K562 (cell line): ENCODE results near the gene MAN1A1. TPM values are rescaled to one million over a fixed set of nuclear protein-coding genes. Genes with fewer than 3 reads are reported as not detected.
A peak's percentile ranks its signal among the peaks of the same experiment; 100 is the strongest.

Experiments used
- ATF3 ChIP-seq, 2 experiments: fragments of 450-650 bp in 1 of 2; sonication (generic) in 1 of 2; formaldehyde crosslinking in 1 of 2; IDR thresholded peaks in 1 of 2; conservative IDR thresholded peaks in 1 of 2; 2 replicates each; pipeline versions ENCODE4 v1.6.1 to v1.8.1; 2016 to 2023; ENCODE audit warnings: mild to moderate bottlenecking in 2 of 2, moderate library complexity in 2 of 2, inconsistent platforms in 1 of 2, missing genetic modification reagents in 1 of 2
- CBX8 ChIP-seq: fragments of 200-600 bp; sonication (generic); IDR thresholded peaks from 2 replicates; pipeline ENCODE4 v1.6.1; 2012; ENCODE audit warnings: borderline replicate concordance, mixed run types, low read depth, mild to moderate bottlenecking, moderate library complexity, mixed read lengths, low read length, control low read depth, inconsistent platforms; ENCODE audit not compliant: poor library complexity, severe bottlenecking; ENCODE audit errors: extremely low read depth
- CREB5 ChIP-seq: fragments of 250-450 bp; sonication (Bioruptor Pico); IDR thresholded peaks from 2 replicates; pipeline ENCODE4 v1.5.0; 2020; ENCODE audit warnings: mild to moderate bottlenecking
- E2F4 ChIP-seq: sonication (generic); formaldehyde crosslinking; IDR thresholded peaks from 2 replicates; pipeline ENCODE4 v1.8.0; 2022; ENCODE audit warnings: mild to moderate bottlenecking, low read depth, missing genetic modification reagents
- JUN ChIP-seq, 2 experiments: sonication (generic) in 1 of 2; formaldehyde crosslinking in 1 of 2; IDR thresholded peaks; 2 replicates each; pipeline versions ENCODE4 v1.6.1 to v1.8.0; 2012 to 2022; ENCODE audit warnings: borderline replicate concordance in 2 of 2, mild to moderate bottlenecking in 2 of 2, improper control_type of control experiment in 1 of 2, low read depth in 1 of 2, low read length in 1 of 2, missing genetic modification reagents in 1 of 2
- KLF13 ChIP-seq: fragments of 450-650 bp; IDR thresholded peaks from 2 replicates; pipeline ENCODE4 v1.6.1; 2016; ENCODE audit warnings: missing genetic modification characterization, low read depth, mild to moderate bottlenecking, missing compliant biosample characterization, moderate library complexity, borderline replicate concordance
- MCM7 ChIP-seq, 2 experiments: fragments of 450-650 bp; IDR thresholded peaks; 2 replicates each; pipeline ENCODE4 v1.6.1; 2016 to 2018
- MYNN ChIP-seq, 2 experiments: sonication (generic); formaldehyde crosslinking in 1 of 2; IDR thresholded peaks; 2 replicates each; pipeline versions ENCODE4 v1.5.0 to v1.6.1; 2016 to 2020; ENCODE audit warnings: antibody characterized with exemption in 1 of 2, missing genetic modification reagents in 1 of 2
- NFE2 ChIP-seq: IDR thresholded peaks from 2 replicates; pipeline ENCODE4 v1.6.1; 2014; ENCODE audit warnings: antibody characterized with exemption, low read depth
- NR3C1 ChIP-seq: sonication (generic); formaldehyde crosslinking; IDR thresholded peaks from 2 replicates; pipeline ENCODE4 v1.8.1; 2022; ENCODE audit warnings: missing genetic modification reagents
- POLR2A ChIP-seq: fragments of 450-650 bp; conservative IDR thresholded peaks from 2 replicates; pipeline ENCODE4 v1.6.1; 2016
- POLR2AphosphoS5 ChIP-seq: IDR thresholded peaks from 2 replicates; pipeline ENCODE4 v1.6.1; 2011; ENCODE audit warnings: mild to moderate bottlenecking, low read depth, low read length, moderate library complexity; ENCODE audit not compliant: control insufficient read depth, insufficient read depth
- PTRF ChIP-seq: fragments of 450-650 bp; IDR thresholded peaks from 2 replicates; pipeline ENCODE4 v1.6.1; 2016; ENCODE audit warnings: mild to moderate bottlenecking, missing genetic modification characterization, missing compliant biosample characterization
- RCOR1 ChIP-seq, 2 experiments: IDR thresholded peaks; 2 replicates each; pipeline ENCODE4 v1.6.1; 2012; ENCODE audit warnings: low read depth in 2 of 2, low read length in 2 of 2, borderline replicate concordance in 1 of 2, improper control_type of control experiment in 1 of 2
- TARDBP ChIP-seq: fragments of 450-650 bp; IDR thresholded peaks from 2 replicates; pipeline ENCODE4 v1.6.1; 2016
- TBP ChIP-seq: optimal IDR thresholded peaks from 2 replicates; pipeline ENCODE3; 2011; ENCODE audit warnings: low read depth, low read length, improper control_type of control experiment
- TCF7 ChIP-seq: sonication (generic); IDR thresholded peaks from 2 replicates; pipeline ENCODE4 v1.6.1; 2016; ENCODE audit warnings: antibody characterized with exemption, borderline replicate concordance
- ZNF165 ChIP-seq: fragments of 250-450 bp; sonication (Bioruptor Pico); IDR thresholded peaks from 2 replicates; pipeline ENCODE4 v1.4.0; 2020; ENCODE audit warnings: borderline replicate concordance
- ZNF347 ChIP-seq: fragments of 450-650 bp; formaldehyde crosslinking; IDR thresholded peaks from 2 replicates; pipeline ENCODE4 v1.4.0; 2020; ENCODE audit warnings: low read depth, mild to moderate bottlenecking, moderate library complexity
- ZNF431 ChIP-seq: sonication (generic); formaldehyde crosslinking; IDR thresholded peaks from 2 replicates; pipeline ENCODE4 v1.8.0; 2022; ENCODE audit warnings: mild to moderate bottlenecking, missing genetic modification reagents
- ZNF717 ChIP-seq: fragments of 250-450 bp; sonication (Bioruptor Pico); IDR thresholded peaks from 2 replicates; pipeline ENCODE4 v1.5.0; 2021
- polyA plus RNA-seq, 8 experiments: library from polyadenylated mRNA; depleted of rRNA in 4 of 8; stranded (reverse) in 5 of 8; unstranded in 3 of 8; fragments of >200 nt; fragmentation: Nextera tagmentation in 2 of 8; fragmentation: Illumina TruSeq in 1 of 8; extraction: Ambion mirVana in 2 of 8; extraction: Trizol in 1 of 8; gene quantifications; 2 replicates each; pipeline versions ENCODE4 v1.2.1 to v1.2.3, GENCODE V29; 2011 to 2014; ENCODE audit warnings: inconsistent platforms in 1 of 8, missing spikeins in 1 of 8
- total RNA-seq, 7 experiments: library from RNA; depleted of rRNA in 6 of 7; stranded (reverse); fragments of >200 nt in 6 of 7; fragmentation: Illumina TruSeq in 2 of 7; extraction: Trizol in 2 of 7; gene quantifications; 2 replicates each; pipeline versions ENCODE4 v1.2.1 to v1.2.3, GENCODE V29; 2011 to 2021; ENCODE audit warnings: low replicate concordance in 1 of 7
- TF ChIP-seq, protein P1 (sequence below), 2 experiments: fragments of 450-650 bp; IDR thresholded peaks; 2 replicates each; pipeline ENCODE4 v1.6.1; 2016
- TF ChIP-seq, protein P2 (sequence below): fragments of 450-650 bp; formaldehyde crosslinking; IDR thresholded peaks from 2 replicates; pipeline ENCODE4 v1.4.0; 2020; ENCODE audit warnings: mild to moderate bottlenecking

Gene MAN1A1
- total and polyA plus RNA-seq, 9 of the 15 experiments (the other 6 are each of a cell fraction or from before 2014, with no cell fraction given) = 24.5 to 78.4 (median 59.7) TPM

GRCh38 chr6:119324718-119325117 lies 24.8 kb downstream of the MAN1A1 start (continued):
- TF ChIP-seq CBX8 (no peak), TBP (no peak), CREB5 (CRISPR knock-in tag) (no peak), ZNF347 (CRISPR knock-in tag) (no peak), ATF3 (IDR thresholded peaks at IDR 0.05) (no peak), ATF3 (CRISPR knock-in tag; conservative IDR thresholded peaks at IDR 0.05) (no peak), KLF13 (tag) (no peak), NFE2 (0 out of 2 replicates have a peak, but pooled peaks have one; percentile 16), RCOR1 (IDR thresholded peaks at IDR 0.05; ENCODE audit: borderline replicate concordance in 1 of 2, low read depth in 2 of 2, low read length in 2 of 2) (peak in 1 of 2 experiments; percentile 88; a peak in 3 of 4 replicates), POLR2AphosphoS5 (peak; percentile 96), ZNF717 (CRISPR knock-in tag) (no peak), ZNF431 (CRISPR knock-in tag) (no peak), ZNF165 (no peak), JUN (IDR thresholded peaks at IDR 0.05; ENCODE audit: borderline replicate concordance, low read depth, low read length) (0 out of 2 replicates have a peak, but pooled peaks have one; percentile 37), JUN (CRISPR knock-in tag; IDR thresholded peaks at IDR 0.05; ENCODE audit: borderline replicate concordance) (no peak), NR3C1 (CRISPR knock-in tag) (no peak), MCM7 (IDR thresholded peaks at IDR 0.05) (no peak), POLR2A (no peak), TARDBP (no peak), E2F4 (CRISPR knock-in tag) (no peak), MYNN (IDR thresholded peaks at IDR 0.05) (peak; percentile 96), MYNN (CRISPR knock-in tag; IDR thresholded peaks at IDR 0.05) (no peak), TCF7 (peak; percentile 68; the same call in 1 of the 2 replicates), PTRF (no peak)
- TF ChIP-seq, protein P1, sequence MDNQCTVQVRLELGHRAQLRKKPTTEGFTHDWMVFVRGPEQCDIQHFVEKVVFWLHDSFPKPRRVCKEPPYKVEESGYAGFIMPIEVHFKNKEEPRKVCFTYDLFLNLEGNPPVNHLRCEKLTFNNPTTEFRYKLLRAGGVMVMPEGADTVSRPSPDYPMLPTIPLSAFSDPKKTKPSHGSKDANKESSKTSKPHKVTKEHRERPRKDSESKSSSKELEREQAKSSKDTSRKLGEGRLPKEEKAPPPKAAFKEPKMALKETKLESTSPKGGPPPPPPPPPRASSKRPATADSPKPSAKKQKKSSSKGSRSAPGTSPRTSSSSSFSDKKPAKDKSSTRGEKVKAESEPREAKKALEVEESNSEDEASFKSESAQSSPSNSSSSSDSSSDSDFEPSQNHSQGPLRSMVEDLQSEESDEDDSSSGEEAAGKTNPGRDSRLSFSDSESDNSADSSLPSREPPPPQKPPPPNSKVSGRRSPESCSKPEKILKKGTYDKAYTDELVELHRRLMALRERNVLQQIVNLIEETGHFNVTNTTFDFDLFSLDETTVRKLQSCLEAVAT (IDR thresholded peaks at IDR 0.05) = no peak
- TF ChIP-seq, protein P2, sequence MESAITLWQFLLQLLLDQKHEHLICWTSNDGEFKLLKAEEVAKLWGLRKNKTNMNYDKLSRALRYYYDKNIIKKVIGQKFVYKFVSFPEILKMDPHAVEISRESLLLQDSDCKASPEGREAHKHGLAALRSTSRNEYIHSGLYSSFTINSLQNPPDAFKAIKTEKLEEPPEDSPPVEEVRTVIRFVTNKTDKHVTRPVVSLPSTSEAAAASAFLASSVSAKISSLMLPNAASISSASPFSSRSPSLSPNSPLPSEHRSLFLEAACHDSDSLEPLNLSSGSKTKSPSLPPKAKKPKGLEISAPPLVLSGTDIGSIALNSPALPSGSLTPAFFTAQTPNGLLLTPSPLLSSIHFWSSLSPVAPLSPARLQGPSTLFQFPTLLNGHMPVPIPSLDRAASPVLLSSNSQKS = no peak
